Effector memory CD8-positive, alpha-beta T cell (primary cell): Measurements from ENCODE around the gene SLC44A3.

Experiments
- ATAC-seq: fragments of 150-1000 bp; cut with Tn5 transposase; replicated peaks from 2 replicates; pipeline ENCODE4 v1.10.0; 2021; ENCODE audit warnings: mild to moderate bottlenecking, moderate library complexity
- DNase-seq, 3 experiments: peaks; one replicate each; pipeline ENCODE4 v3.0.0; 2021
- H3K27ac Mint-ChIP-seq, 2 donors: one replicate each; pipeline ENCODE4 v1.8.0; 2022; ENCODE audit warnings: mild to moderate bottlenecking in 2 of 2, mixed read lengths in 2 of 2, moderate library complexity in 2 of 2
- H3K27me3 Mint-ChIP-seq, 2 donors: one replicate each; pipeline ENCODE4 v1.8.0; 2022; ENCODE audit warnings: mixed read lengths in 2 of 2
- H3K36me3 Mint-ChIP-seq: one replicate; pipeline ENCODE4 v1.8.0; 2022; ENCODE audit warnings: mild to moderate bottlenecking, moderate library complexity, mixed read lengths; ENCODE audit not compliant: insufficient read depth
- H3K4me1 Mint-ChIP-seq, 2 donors: one replicate each; pipeline ENCODE4 v1.8.0; 2022; ENCODE audit warnings: low read depth in 2 of 2, mixed read lengths in 2 of 2
- H3K4me3 Mint-ChIP-seq, 2 donors: one replicate each; pipeline ENCODE4 v1.8.0; 2022; ENCODE audit warnings: mild to moderate bottlenecking in 2 of 2, mixed read lengths in 2 of 2, moderate library complexity in 2 of 2
- H3K9me3 Mint-ChIP-seq, 2 donors: one replicate each; pipeline ENCODE4 v1.8.0; 2022; ENCODE audit warnings: mixed read lengths in 2 of 2

SLC44A3 gene

DNA sequence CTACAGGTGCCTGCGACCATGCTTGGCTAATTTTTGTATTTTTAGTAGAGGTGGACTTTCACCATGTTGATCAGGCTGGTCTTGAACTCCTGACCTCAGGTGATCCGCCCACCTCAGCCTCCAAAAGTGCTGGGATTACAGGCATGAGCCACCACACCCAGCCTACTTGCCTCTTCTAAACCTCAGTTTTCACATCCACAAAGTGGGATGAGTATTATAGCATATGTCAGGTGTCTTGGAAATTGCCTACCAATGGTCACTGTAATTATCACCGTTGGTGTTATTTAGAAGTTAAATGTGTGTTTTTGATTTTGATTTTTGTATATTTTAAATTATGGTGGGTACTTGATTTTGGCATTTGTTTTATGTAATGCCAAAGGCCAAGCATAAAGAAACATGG, 36.7 kb downstream of the SLC44A3 start:
- peaks cover 6 to 14% of the 10 kb centered on the region in 2 donors for H3K27me3 Mint-ChIP-seq
- no peaks in the 10 kb centered on the region for H3K36me3 Mint-ChIP-seq
- H3K4me3 Mint-ChIP-seq, result no peak overlapping the region
- DNase-seq (no peak), ATAC-seq (no peak)
- no peak overlapping the region for H3K27ac Mint-ChIP-seq
- no peaks in the 10 kb centered on the region for H3K9me3 Mint-ChIP-seq
- no peaks in the 10 kb centered on the region for H3K4me1 Mint-ChIP-seq

DNA sequence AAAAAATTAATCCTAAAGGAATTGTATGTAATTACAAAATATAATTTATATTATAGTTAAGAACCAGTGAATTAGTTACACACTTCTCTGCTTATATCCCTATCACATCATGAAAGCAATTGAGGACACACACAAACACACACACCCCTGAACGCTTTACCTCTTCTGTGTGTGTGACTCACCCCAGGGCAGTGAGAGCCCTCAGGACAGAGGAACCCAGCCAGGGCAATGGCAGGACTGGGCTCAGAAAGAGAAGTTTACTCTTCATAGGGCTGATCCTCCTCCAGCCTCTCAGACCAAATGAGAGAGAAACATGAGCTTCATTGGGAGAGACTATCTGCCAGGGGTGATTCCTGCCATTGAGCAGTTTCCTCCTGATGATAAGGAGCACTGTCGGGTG, 38.1 kb downstream of the SLC44A3 start:
- H3K4me1 Mint-ChIP-seq, result no peaks in the 10 kb centered on the region
- H3K27me3 Mint-ChIP-seq, result peaks cover 6 to 14% of the 10 kb centered on the region in 2 donors
- H3K4me3 Mint-ChIP-seq, result no peak overlapping the region
- no peaks in the 10 kb centered on the region for H3K36me3 Mint-ChIP-seq
- no peak for DNase-seq
- no peak for ATAC-seq
- H3K27ac Mint-ChIP-seq, result no peak overlapping the region
- no peaks in the 10 kb centered on the region for H3K9me3 Mint-ChIP-seq

DNA sequence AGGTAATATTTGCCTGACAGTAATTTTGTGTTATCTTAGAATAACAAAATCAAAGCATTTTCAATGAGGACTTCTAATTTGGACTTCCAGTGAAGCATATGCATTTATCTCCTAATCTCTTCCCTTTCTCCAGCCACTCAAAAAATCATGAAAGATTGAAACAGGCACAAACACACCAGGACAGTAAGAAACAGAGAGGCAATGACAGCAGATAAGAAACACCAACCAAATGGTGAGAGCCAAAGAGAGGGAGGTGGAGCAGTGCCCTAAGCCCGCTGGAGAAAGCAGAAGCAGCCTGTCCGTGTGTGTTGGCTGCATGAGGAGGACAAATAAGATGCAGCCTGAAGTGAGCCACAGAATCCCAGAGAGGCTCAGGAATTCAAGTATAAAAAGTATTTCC, 39.0 kb downstream of the SLC44A3 start:
- no peak for ATAC-seq

DNA sequence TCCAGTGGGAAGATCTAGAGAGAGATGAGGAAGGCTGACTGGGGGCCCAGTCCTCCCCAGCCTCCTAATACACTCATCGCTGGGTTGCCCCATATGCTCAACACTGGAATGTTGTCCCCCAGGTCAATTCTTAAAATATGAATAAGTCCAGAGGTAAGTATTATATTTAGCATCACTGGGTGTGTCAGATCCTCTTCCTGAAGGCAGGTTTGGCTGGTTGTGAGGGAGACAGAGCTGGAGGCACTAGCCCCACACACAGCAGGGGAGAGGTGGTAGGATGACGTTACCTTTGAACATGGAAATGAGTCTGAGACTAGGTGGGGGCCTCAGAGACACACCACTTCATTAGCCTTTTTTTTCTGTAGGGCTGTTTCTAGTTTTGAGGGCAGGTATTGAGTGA, 42.6 kb downstream of the SLC44A3 start:
- H3K4me1 Mint-ChIP-seq, result no peaks in the 10 kb centered on the region
- ATAC-seq (no peak), DNase-seq (no peak)
- H3K27ac Mint-ChIP-seq, result no peak overlapping the region
- H3K27me3 Mint-ChIP-seq, result peaks cover 6 to 14% of the 10 kb centered on the region in 2 donors
- no peak overlapping the region for H3K4me3 Mint-ChIP-seq
- no peaks in the 10 kb centered on the region for H3K36me3 Mint-ChIP-seq
- no peaks in the 10 kb centered on the region for H3K9me3 Mint-ChIP-seq

More for the DNA sequence above, 39.0 kb downstream of the SLC44A3 start:
- H3K36me3 Mint-ChIP-seq, result no peaks in the 10 kb centered on the region
- no peak for DNase-seq
- H3K9me3 Mint-ChIP-seq, result no peaks in the 10 kb centered on the region
- no peaks in the 10 kb centered on the region for H3K4me1 Mint-ChIP-seq
- peaks cover 6 to 14% of the 10 kb centered on the region in 2 donors for H3K27me3 Mint-ChIP-seq
- H3K27ac Mint-ChIP-seq, result no peak overlapping the region
- no peak overlapping the region for H3K4me3 Mint-ChIP-seq

DNA sequence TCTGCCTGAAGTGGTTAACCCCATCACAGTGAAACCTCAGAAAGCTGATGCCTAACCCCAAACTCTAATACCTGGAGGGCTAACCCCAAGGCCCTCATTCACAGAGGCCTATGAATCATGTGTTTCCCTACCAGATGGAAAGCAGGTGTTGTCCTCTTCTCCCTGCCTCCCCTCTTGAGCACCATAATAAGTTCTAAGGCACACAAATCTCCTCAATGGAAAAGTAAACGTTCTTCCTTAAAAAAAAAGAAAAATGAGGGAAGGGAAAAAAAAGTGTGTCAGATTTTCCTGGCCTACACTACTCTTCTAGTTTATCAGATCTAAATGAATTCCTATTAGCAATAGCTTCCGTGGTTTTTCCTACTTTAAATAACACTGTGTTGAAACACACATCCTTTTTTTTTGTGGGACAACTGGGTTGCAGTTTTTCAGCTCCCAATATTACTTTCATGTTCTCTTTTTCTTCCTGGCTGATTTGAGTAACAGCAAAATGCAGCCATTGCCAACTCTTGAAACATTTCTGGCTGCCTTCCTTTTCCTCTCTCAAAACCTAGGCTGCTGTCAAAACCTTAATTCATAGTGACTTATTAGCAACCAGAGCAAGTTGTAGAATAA, 43.2 kb downstream of the SLC44A3 start:
- no peak overlapping the region for H3K27ac Mint-ChIP-seq
- H3K9me3 Mint-ChIP-seq, result no peaks in the 10 kb centered on the region
- no peaks in the 10 kb centered on the region for H3K4me1 Mint-ChIP-seq
- DNase-seq (no peak), ATAC-seq (no peak)
- H3K36me3 Mint-ChIP-seq, result no peaks in the 10 kb centered on the region
- H3K27me3 Mint-ChIP-seq, result peaks cover 6 to 12% of the 10 kb centered on the region in 2 donors
- no peak overlapping the region for H3K4me3 Mint-ChIP-seq

DNA sequence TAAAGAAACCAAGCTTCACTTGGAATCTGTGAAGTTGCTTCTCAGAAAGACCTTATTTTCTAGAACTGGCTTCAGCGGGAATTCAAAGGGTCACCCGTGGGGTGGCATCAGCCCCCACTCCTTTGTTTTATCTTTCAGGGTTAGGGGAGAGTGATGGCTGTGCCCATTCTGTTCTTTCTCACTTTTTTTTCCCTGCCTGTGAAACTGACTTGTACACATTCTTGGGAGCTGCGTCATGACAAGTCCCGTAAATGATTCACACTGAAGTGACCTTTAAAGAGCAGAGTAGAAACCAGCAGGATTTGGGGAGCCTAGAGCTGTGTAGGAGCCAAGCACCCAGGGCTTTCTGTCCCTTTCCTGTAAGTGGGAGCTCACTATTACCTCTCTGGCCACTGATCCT, 43.8 kb downstream of the SLC44A3 start:
- DNase-seq, result no peak
- H3K4me1 Mint-ChIP-seq, result no peaks in the 10 kb centered on the region
- no peak for ATAC-seq
- peaks cover 3% of the 10 kb centered on the region for H3K36me3 Mint-ChIP-seq
- H3K27me3 Mint-ChIP-seq, result peaks cover 5 to 7% of the 10 kb centered on the region in 2 donors
- H3K4me3 Mint-ChIP-seq, result no peak overlapping the region
- no peaks in the 10 kb centered on the region for H3K9me3 Mint-ChIP-seq
- no peak overlapping the region for H3K27ac Mint-ChIP-seq

DNA sequence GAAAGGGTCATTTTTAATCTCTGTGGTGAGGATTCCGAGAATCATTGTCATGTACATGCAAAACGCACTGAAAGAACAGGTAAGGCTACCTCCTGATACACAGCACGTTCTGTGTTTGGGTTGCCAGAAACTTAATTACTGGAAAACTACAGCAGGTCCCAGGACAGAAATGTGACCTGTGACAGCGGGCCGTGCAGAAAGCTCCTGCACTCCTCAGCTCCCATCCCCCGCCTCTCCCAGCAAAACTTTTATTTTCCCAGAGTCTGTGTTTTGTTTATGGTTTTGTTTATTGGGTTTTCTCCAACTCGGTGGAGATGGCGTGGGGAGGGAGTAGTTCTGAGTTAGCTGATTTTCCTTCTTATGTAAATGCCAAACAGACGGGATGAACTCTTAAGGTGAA, 44.7 kb downstream of the SLC44A3 start:
- ATAC-seq (no peak), DNase-seq (no peak)
- Mint-ChIP-seq H3K4me1 (no peaks in the 10 kb centered on the region), H3K36me3 (peaks cover 3% of the 10 kb centered on the region), H3K27ac (no peak overlapping the region), H3K9me3 (no peaks in the 10 kb centered on the region), H3K4me3 (no peak overlapping the region), H3K27me3 (no peaks in the 10 kb centered on the region)

DNA sequence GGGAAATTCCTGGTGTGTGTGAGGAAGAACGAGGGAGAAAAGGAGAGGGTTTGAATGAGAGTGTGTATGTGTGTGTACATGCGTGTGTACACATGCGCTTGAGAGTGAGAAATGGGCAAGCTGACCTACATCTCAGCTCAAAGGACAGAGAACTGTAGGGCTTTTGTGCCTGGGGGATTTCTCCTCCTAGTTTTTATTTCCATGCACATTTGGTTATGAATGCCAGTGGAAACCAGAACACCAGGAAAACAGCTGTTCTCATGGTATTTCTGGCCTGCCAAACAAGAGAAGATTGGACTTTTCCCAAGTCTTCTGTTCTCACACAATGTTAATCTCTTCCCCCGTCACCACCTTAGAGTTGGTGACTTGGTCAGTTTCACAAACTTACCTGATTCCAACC, 45.2 kb downstream of the SLC44A3 start:
- H3K4me3 Mint-ChIP-seq, result no peak overlapping the region
- H3K9me3 Mint-ChIP-seq, result no peaks in the 10 kb centered on the region
- DNase-seq (no peak), ATAC-seq (no peak)
- no peaks in the 10 kb centered on the region for H3K4me1 Mint-ChIP-seq
- H3K27ac Mint-ChIP-seq, result no peak overlapping the region
- peaks cover 0 to 4% of the 10 kb centered on the region in 2 donors for H3K27me3 Mint-ChIP-seq
- peaks cover 3% of the 10 kb centered on the region for H3K36me3 Mint-ChIP-seq

DNA sequence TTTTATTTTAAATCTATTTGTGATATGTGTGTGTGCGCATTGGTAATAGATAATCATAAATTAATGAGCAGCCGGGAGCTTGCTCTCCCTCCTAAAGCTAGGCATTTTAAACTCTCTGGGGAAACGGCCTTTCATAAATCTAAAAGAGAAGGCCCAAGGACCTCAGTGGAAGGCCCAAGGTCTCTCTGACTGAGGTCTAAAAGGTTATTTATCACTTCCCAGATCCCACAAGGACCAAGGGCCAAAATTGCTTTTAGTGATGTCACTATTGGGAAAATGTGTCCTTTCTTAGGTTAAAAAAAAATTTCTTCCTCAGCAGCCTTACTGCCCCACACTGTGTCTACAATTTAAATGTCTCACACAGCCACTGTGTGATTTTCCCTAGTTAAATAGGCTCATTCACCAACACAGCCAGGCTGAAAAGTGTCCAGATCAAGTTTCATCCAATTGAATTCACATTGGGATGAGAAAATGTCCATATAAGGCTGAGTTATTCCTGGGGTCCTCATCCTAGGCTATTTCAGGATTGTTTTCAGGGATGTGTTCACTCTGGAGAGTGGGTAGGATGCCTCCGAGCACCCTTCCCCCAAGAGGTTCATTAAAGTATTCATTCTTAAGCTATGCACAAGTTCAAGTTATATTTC, 46.1 kb downstream of the SLC44A3 start:
- peaks cover 3% of the 10 kb centered on the region for H3K36me3 Mint-ChIP-seq
- H3K4me3 Mint-ChIP-seq, result no peak overlapping the region
- ATAC-seq (no peak), DNase-seq (no peak)
- H3K27me3 Mint-ChIP-seq, result peaks cover 0 to 10% of the 10 kb centered on the region in 2 donors
- H3K27ac Mint-ChIP-seq, result no peak overlapping the region
- no peaks in the 10 kb centered on the region for H3K9me3 Mint-ChIP-seq
- H3K4me1 Mint-ChIP-seq, result no peaks in the 10 kb centered on the region

DNA sequence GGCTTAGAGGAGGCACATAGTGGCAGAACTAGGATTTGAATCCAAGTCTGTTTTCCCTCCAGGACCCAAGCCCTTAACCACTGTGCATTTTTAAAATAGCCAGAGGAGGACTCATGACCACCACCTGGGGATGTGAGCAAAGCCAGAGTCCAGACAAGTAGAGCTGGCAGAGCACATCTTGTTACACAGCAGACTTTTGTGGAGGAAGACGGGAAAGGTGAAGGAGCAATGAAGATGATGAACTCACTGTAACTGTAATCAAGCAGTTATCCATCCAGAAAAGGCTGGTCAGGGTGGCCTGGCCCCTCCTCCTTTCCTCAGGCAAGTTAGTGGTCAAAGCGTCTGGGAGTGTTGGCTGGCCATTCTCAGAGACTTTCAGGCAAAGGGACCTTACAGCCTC, 50.9 kb downstream of the SLC44A3 start:
- H3K4me1 Mint-ChIP-seq, result no peaks in the 10 kb centered on the region
- ATAC-seq (no peak), DNase-seq (no peak)
- H3K4me3 Mint-ChIP-seq, result no peak overlapping the region
- H3K36me3 Mint-ChIP-seq, result peaks cover 10% of the 10 kb centered on the region
- H3K27ac Mint-ChIP-seq, result no peak overlapping the region
- peaks cover 31% of the 10 kb centered on the region in 2 donors for H3K27me3 Mint-ChIP-seq
- H3K9me3 Mint-ChIP-seq, result no peaks in the 10 kb centered on the region

DNA sequence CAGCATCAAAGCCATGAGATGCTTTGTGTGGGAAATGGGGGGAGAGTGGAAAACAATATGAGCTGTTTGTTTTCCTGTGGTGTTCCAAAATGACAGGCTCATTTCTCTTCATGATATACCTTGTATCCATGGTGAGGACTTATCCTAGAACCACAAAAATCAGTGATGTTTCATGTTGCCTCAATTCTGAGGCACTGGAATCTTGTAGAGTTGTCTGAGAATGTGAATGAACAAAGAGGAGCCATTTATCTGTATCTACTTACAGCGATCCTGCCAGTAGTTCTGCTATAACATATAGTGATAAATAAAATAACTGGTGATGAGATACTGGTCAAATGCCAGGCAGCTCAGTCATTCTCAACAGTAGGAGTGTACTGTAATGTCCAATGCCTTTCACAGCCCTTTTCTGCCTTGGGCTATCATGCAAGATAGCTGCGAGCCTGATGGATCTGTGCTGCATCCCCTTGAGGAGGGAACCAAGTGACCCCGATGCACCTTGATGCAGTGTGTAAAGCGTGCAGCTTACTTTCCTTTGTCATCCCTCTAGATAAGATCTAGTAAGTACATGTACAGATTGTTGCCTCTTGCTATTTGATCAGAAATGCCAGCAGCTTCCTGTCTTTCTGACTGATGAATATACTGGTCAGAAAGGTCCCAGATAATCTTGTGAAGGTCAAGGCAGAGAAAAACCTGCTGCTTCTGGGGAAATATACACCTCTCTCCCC, 52.8 kb downstream of the SLC44A3 start:
- Mint-ChIP-seq H3K4me1 (no peaks in the 10 kb centered on the region), H3K36me3 (peaks cover 10% of the 10 kb centered on the region), H3K27ac (no peak overlapping the region), H3K9me3 (no peaks in the 10 kb centered on the region), H3K27me3 (peaks cover 40 to 45% of the 10 kb centered on the region in 2 donors), H3K4me3 (no peak overlapping the region)
- no peak for ATAC-seq
- DNase-seq, result no peak

DNA sequence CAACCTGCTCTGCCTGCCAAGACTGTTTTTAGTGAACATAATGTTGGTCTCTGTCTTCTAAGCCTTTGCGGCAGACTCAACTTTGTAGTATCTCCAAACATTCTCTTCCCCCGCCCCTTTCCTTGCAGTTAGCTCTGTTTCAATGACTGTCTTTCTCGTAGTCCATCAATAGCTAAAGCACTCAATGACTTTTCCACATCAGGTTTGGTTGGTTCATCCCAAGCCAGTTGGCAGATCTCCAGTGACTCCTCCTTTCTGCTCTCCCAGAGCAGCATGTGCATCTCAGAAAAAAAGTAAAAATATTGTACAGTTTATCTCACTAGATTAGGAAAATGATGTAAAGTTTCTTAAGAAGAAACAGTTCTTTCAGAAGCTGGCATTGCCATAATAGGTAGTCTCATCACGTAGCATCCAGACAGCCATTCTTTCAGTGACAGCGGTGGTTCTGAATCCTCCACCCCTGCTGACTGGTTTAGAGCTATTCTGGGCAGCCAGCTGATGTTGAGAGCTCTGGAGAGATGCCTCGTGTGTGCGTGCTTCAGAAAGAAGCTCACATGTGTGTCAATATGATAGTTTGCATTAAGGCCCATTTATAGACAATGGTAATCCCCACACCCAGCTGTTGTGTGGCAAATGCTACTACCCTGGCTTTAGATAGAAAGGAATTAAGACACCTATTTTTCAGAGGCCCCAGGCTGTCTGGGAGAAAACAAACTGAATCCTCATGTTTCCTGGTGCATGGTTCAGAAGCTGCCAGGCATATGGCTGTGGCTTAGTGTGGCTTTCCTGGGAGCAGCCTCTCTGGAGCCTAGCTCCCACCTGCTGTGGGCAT, 53.6 kb downstream of the SLC44A3 start:
- Mint-ChIP-seq H3K36me3 (peaks cover 8% of the 10 kb centered on the region), H3K4me1 (no peaks in the 10 kb centered on the region), H3K27ac (no peak overlapping the region), H3K9me3 (no peaks in the 10 kb centered on the region), H3K4me3 (no peak overlapping the region), H3K27me3 (peaks cover 45 to 46% of the 10 kb centered on the region in 2 donors)
- ATAC-seq (no peak), DNase-seq (no peak)

DNA sequence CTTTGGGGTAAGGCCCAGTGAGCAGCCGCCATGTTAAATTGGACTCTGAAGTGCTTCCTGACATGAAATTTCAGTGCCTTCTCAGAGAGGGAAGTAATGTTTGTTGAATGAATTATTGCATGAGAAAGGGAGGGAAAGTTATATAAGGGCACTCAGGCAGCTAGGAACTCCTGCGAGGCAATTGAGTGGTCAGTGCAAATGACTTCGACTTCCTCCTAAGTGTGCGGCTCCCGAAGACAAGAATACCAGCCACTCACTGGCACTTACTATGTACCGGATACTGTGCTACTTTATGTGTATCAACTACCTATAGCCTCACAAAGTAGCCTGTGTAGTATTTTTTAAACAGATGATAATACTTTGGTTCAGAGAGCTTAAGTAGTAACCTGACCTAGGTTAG, 54.3 kb downstream of the SLC44A3 start:
- Mint-ChIP-seq H3K27me3 (peaks cover 45 to 48% of the 10 kb centered on the region in 2 donors), H3K27ac (no peak overlapping the region), H3K4me1 (no peaks in the 10 kb centered on the region), H3K36me3 (peaks cover 6% of the 10 kb centered on the region), H3K4me3 (no peak overlapping the region), H3K9me3 (no peaks in the 10 kb centered on the region)
- DNase-seq (no peak), ATAC-seq (no peak)
